Activated CD4-positive, alpha-beta T cell treated with anti-CD3 and anti-CD28 coated beads, Interleukin-2, amount 50 U/mL, for 16 hours (primary cell): ENCODE data around the gene GHRL.

Experiments used
- DNase-seq: peaks from one replicate; pipeline ENCODE4 v3.0.0-alpha.2; 2020

GHRL gene

GRCh38 chr3:10292505-10293419, at the start of gene GHRL:
Gene GHRL (minus strand): TSS chr3:10292947. CDS start chr3:10290180, 2,767 bp downstream.
- no peak for DNase-seq

- DNase-seq = no peak
These were observed 49.2 kb upstream of the GHRL start for GRCh38 chr3:10341901-10342398.

GRCh38 chr3:10340476-10340875, 47.7 kb upstream of the GHRL start:
- DNase-seq = no peak

GRCh38 chr3:10340046-10340445, 47.3 kb upstream of the GHRL start:
- DNase-seq = no peak

GRCh38 chr3:10339376-10339955, 46.7 kb upstream of the GHRL start:
- no peak for DNase-seq

- DNase-seq = no peak
These were observed 46.0 kb upstream of the GHRL start for GRCh38 chr3:10338591-10339353.

GRCh38 chr3:10338164-10338470, 45.4 kb upstream of the GHRL start:
- no peak for DNase-seq

- DNase-seq = no peak
These were observed 44.8 kb upstream of the GHRL start for GRCh38 chr3:10337323-10338163.

GRCh38 chr3:10336761-10337160, 44.0 kb upstream of the GHRL start:
- DNase-seq = no peak

GRCh38 chr3:10335871-10336622, 43.3 kb upstream of the GHRL start:
- DNase-seq = no peak

- DNase-seq = no peak
These were observed 42.5 kb upstream of the GHRL start for GRCh38 chr3:10335190-10335738.

- no peak for DNase-seq
These were observed 41.7 kb upstream of the GHRL start for GRCh38 chr3:10334459-10334858.

GRCh38 chr3:10334042-10334441, 41.3 kb upstream of the GHRL start:
- DNase-seq = no peak

GRCh38 chr3:10333349-10333650, 40.6 kb upstream of the GHRL start:
- DNase-seq = no peak

GRCh38 chr3:10332481-10333348, 40.0 kb upstream of the GHRL start:
- DNase-seq = no peak

GRCh38 chr3:10331320-10331719, 38.6 kb upstream of the GHRL start:
- DNase-seq = no peak

- no peak for DNase-seq
These were observed 37.6 kb upstream of the GHRL start for GRCh38 chr3:10330319-10330718.

GRCh38 chr3:10329495-10330015, 36.8 kb upstream of the GHRL start:
- no peak for DNase-seq

- no peak for DNase-seq
These were observed 35.8 kb upstream of the GHRL start for GRCh38 chr3:10328460-10329071.

GRCh38 chr3:10327592-10327991, 34.8 kb upstream of the GHRL start:
- no peak for DNase-seq
